Fibroblast of lung (primary cell): ENCODE measurements around the gene IL34. TPM values are rescaled to one million over a fixed set of nuclear protein-coding genes. Genes with fewer than 3 reads are reported as not detected.

Experiments
- DNase-seq, 2 donors: peaks; one replicate each; pipeline versions ENCODE4 v3.0.0 to v3.0.0-alpha.2; 2010; ENCODE audit warnings: low read depth in 2 of 2
- H2AFZ ChIP-seq: 2 replicates; pipeline ENCODE4 v1.5.1; 2012; ENCODE audit warnings: low read length, control low read depth, inconsistent platforms
- H3K27ac ChIP-seq: 2 replicates; pipeline ENCODE4 v1.5.1; 2011; ENCODE audit warnings: low read length, control low read depth; ENCODE audit not compliant: insufficient read depth
- H3K27me3 ChIP-seq: 2 replicates; pipeline ENCODE4 v1.5.1; 2011; ENCODE audit warnings: mild to moderate bottlenecking, low read length; ENCODE audit not compliant: control insufficient read depth, insufficient read depth
- H3K36me3 ChIP-seq: 2 replicates; pipeline ENCODE4 v1.5.1; 2011; ENCODE audit warnings: low read length; ENCODE audit not compliant: control insufficient read depth, insufficient read depth
- H3K4me1 ChIP-seq: 2 replicates; pipeline ENCODE4 v1.5.1; 2011; ENCODE audit warnings: low read length; ENCODE audit not compliant: control insufficient read depth, insufficient read depth; ENCODE audit errors: extremely low read depth
- H3K4me2 ChIP-seq: 2 replicates; pipeline ENCODE4 v1.5.1; 2011; ENCODE audit warnings: low read length, control low read depth; ENCODE audit not compliant: insufficient read depth; ENCODE audit errors: extremely low read depth
- H3K4me3 ChIP-seq, 4 experiments: fragments of 200-600 bp in 1 of 4; sonication (generic) in 1 of 4; replicated peaks in 1 of 4; 2 replicates each; pipeline ENCODE4 v1.5.1; 2011 to 2016; ENCODE audit warnings: low read length in 4 of 4, low read depth in 3 of 4, mild to moderate bottlenecking in 3 of 4, control low read depth in 2 of 4, inconsistent platforms in 1 of 4, mixed read lengths in 1 of 4; ENCODE audit not compliant: insufficient read depth in 1 of 4; ENCODE audit errors: control extremely low read depth in 1 of 4
- H3K79me2 ChIP-seq: 2 replicates; pipeline ENCODE4 v1.5.1; 2012; ENCODE audit warnings: mild to moderate bottlenecking, low read length, inconsistent platforms; ENCODE audit not compliant: control insufficient read depth, insufficient read depth
- H3K9ac ChIP-seq: 2 replicates; pipeline ENCODE4 v1.5.1; 2011; ENCODE audit warnings: mild to moderate bottlenecking, low read length, control low read depth; ENCODE audit not compliant: insufficient read depth
- H3K9me3 ChIP-seq: 2 replicates; pipeline ENCODE4 v1.5.1; 2012; ENCODE audit warnings: low read depth, low read length; ENCODE audit not compliant: control insufficient read depth, insufficient read depth
- H4K20me1 ChIP-seq: 2 replicates; pipeline ENCODE4 v1.5.1; 2011; ENCODE audit warnings: low read length; ENCODE audit not compliant: control insufficient read depth, insufficient read depth; ENCODE audit errors: extremely low read depth
- EZH2 ChIP-seq: IDR thresholded peaks from 2 replicates; pipeline ENCODE4 v1.5.1; 2012; ENCODE audit warnings: low read length, control low read depth, mild to moderate bottlenecking; ENCODE audit errors: missing control alignments
- polyA plus RNA-seq, 2 donors: library from polyadenylated mRNA; depleted of rRNA in 1 of 2; stranded (reverse) in 1 of 2; unstranded in 1 of 2; fragments of >200 nt; gene quantifications; 2 replicates each; pipeline ENCODE4 v1.2.1, GENCODE V29; 2011 to 2012; ENCODE audit warnings: missing spikeins in 1 of 2
- total RNA-seq: library from RNA; depleted of rRNA; stranded (reverse); fragments of >200 nt; gene quantifications from 2 replicates; pipeline ENCODE4 v1.2.1, GENCODE V29; 2014
- TF ChIP-seq, protein P1 (sequence below), 2 donors: IDR thresholded peaks in 1 of 2; conservative IDR thresholded peaks in 1 of 2; 1 replicate in 1 of 2; 2 replicates in 1 of 2; pipeline ENCODE4 v1.5.1; 2011 to 2012; ENCODE audit warnings: low read length in 2 of 2, control low read depth in 1 of 2, inconsistent platforms in 1 of 2, low read depth in 1 of 2, mild to moderate bottlenecking in 1 of 2

Gene IL34
- total and polyA plus RNA-seq, 2 donors (not counting 1 experiment from before 2014, with no cell fraction given): 0.45 to 5.4 TPM

DNA sequence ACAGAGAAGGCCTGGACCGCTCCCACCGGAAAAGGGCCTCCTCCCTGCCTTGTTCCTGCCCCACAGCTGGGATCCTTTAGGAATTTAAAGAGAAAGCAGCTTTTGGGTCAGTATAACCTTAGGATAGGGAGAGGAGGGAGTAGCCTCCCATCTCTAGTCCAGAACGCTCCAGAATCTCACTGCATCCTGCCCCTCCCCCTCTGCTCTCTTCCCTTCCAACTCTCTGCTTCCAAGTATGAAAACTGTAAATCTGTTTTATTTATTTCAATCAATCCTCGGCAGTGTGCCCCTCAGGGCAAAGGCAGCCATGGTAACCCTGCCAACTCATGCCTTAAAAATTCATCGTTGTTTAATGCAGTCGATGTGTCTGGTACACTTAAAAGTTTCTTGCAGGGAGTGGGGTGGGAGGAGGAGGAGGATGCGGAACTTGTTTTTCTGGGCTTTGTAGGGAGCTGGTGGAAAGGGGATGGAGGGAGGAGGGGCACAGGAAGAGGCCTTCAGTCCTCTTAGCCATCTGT lies 60.6 kb downstream of the IL34 start:
- H3K4me1 ChIP-seq: peaks cover 47% of the 10 kb centered on the region

DNA sequence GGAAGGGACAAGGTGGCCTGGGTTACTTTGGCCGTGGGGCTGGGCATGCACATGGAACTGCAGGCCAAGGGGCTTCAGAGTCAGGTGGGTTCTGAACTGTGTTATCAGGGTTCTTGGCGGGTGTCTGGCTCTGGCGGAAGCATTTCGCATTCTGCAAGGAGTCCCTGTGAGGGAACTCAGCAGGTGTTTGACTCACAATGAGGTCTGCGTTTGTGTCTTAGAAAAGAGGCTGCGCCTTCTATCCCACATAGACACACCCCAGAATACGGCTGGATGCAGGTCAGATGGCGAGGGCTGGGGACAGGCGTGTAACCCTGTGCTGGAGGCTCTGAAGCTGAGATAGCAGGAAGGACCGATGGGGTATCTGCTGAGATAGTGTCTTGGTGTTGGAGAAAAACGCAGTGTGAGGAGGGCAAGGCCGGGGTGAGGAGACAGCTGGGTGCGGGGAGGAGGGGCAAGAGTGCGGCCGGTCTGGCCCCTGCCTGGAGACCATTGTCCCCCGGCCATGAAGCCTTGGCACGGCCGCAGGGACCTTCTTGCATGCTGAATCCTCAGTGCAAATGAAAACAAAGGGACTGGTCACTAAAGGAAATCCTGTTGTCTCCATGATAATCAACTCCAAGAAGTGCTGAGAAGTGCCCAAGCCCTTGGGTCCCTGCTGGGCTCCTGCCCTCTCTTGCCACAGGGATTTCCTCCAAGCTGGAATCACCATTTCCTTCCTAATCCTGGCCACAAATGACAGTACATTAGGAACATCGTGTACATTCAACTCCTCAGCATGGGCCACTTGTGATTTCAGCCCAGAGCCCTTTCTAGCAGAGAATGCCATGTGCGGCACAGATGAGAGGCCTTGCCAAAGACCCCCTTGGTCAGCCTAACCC lies 62.2 kb downstream of the IL34 start:
- H3K9me3 ChIP-seq: no peaks in the 10 kb centered on the region
- H3K79me2 ChIP-seq: no peaks in the 10 kb centered on the region
- TF ChIP-seq, protein P1, sequence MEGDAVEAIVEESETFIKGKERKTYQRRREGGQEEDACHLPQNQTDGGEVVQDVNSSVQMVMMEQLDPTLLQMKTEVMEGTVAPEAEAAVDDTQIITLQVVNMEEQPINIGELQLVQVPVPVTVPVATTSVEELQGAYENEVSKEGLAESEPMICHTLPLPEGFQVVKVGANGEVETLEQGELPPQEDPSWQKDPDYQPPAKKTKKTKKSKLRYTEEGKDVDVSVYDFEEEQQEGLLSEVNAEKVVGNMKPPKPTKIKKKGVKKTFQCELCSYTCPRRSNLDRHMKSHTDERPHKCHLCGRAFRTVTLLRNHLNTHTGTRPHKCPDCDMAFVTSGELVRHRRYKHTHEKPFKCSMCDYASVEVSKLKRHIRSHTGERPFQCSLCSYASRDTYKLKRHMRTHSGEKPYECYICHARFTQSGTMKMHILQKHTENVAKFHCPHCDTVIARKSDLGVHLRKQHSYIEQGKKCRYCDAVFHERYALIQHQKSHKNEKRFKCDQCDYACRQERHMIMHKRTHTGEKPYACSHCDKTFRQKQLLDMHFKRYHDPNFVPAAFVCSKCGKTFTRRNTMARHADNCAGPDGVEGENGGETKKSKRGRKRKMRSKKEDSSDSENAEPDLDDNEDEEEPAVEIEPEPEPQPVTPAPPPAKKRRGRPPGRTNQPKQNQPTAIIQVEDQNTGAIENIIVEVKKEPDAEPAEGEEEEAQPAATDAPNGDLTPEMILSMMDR (conservative IDR thresholded peaks at IDR 0.05 in 1 of 2, IDR thresholded peaks at IDR 0.05 in 1 of 2; ENCODE audit: low read depth in 1 of 2, low read length in 2 of 2): no peak
- no peak for TF ChIP-seq EZH2
- H3K27me3 ChIP-seq: no peaks in the 10 kb centered on the region
- no peaks in the 10 kb centered on the region for H3K36me3 ChIP-seq
- H3K9ac ChIP-seq: no peak overlapping the region
- peak overlapping the region; percentile 97 for H3K27ac ChIP-seq
- H4K20me1 ChIP-seq: no peaks in the 10 kb centered on the region
- no peak overlapping the region for H2AFZ ChIP-seq
- peaks cover 35% of the 10 kb centered on the region for H3K4me1 ChIP-seq
- H3K4me3 ChIP-seq: no peak overlapping the region
- DNase-seq: no peak
- H3K4me2 ChIP-seq: no peak overlapping the region

More for the DNA sequence above, 60.6 kb downstream of the IL34 start:
- Histone ChIP-seq H3K79me2 (no peaks in the 10 kb centered on the region), H3K9me3 (no peaks in the 10 kb centered on the region), H4K20me1 (no peaks in the 10 kb centered on the region), H3K4me2 (peak overlapping the region; percentile 51), H3K4me3 (no peak overlapping the region), H3K27me3 (no peaks in the 10 kb centered on the region), H2AFZ (no peak overlapping the region), H3K27ac (peak overlapping the region; percentile 97), H3K9ac (no peak overlapping the region), H3K36me3 (no peaks in the 10 kb centered on the region)
- DNase-seq: peak; percentile 67 to 97
- TF ChIP-seq EZH2: no peak
- TF ChIP-seq, protein P1 (conservative IDR thresholded peaks at IDR 0.05 in 1 of 2, IDR thresholded peaks at IDR 0.05 in 1 of 2; ENCODE audit: low read depth in 1 of 2, low read length in 2 of 2): no peak

DNA sequence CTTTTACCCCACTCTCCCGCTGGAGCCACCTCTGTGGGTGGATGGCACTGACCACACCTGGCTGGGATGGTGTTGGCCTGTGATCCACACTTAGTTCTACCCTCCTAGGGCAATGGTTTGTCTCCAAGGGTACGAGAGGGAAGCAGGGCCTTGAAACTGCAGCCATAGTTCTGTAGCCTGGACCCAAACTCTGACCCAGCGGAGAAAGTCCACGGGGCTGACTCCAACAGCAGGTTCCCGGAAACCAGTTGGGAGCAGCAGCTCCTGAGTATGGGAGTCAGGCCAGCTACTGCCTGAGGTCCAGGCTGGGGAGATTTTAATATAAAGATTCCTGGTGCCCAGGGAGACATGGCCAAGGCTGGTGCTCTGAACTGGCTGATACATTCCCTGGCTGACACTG lies 63.1 kb downstream of the IL34 start:
- Histone ChIP-seq H3K27me3 (no peaks in the 10 kb centered on the region), H3K9ac (no peak overlapping the region), H3K4me2 (no peak overlapping the region), H4K20me1 (no peaks in the 10 kb centered on the region), H3K4me1 (peaks cover 31% of the 10 kb centered on the region), H3K79me2 (no peaks in the 10 kb centered on the region), H2AFZ (no peak overlapping the region), H3K27ac (no peak overlapping the region), H3K9me3 (no peaks in the 10 kb centered on the region), H3K36me3 (no peaks in the 10 kb centered on the region), H3K4me3 (no peak overlapping the region)
- TF ChIP-seq EZH2: no peak
- TF ChIP-seq, protein P1 (conservative IDR thresholded peaks at IDR 0.05 in 1 of 2, IDR thresholded peaks at IDR 0.05 in 1 of 2; ENCODE audit: low read depth in 1 of 2, low read length in 2 of 2): no peak
- DNase-seq: no peak
